Stimulated activated CD8-positive, alpha-beta memory T cell treated with anti-CD3 and anti-CD28 coated beads, Interleukin-15, amount 100 ng/mL, for 24 hours (primary cell): ENCODE results near the gene GLT1D1.

Source experiments
- DNase-seq: peaks from one replicate; pipeline ENCODE4 v3.0.0-alpha.2; 2020; ENCODE audit warnings: low read depth

The GLT1D1 gene

GRCh38 chr12:129002427-129002826 lies 149.1 kb downstream of the GLT1D1 start:
- DNase-seq, result no peak

- DNase-seq, result no peak
Measured at GRCh38 chr12:129005416-129005815, 152.1 kb downstream of the GLT1D1 start.

- no peak for DNase-seq
Measured at GRCh38 chr12:129005829-129006228, 152.6 kb downstream of the GLT1D1 start.

GRCh38 chr12:129009833-129010622 lies 156.8 kb downstream of the GLT1D1 start:
- no peak for DNase-seq

GRCh38 chr12:129016159-129016558 lies 162.9 kb downstream of the GLT1D1 start:
- no peak for DNase-seq

GRCh38 chr12:129025055-129025454 lies 171.8 kb downstream of the GLT1D1 start:
- DNase-seq, result no peak

GRCh38 chr12:129028844-129029243 lies 175.6 kb downstream of the GLT1D1 start:
- DNase-seq, result no peak
